Fibroblast of the conjunctiva (primary cell): ENCODE results near the gene PRKG1.
"Not testable (repeated sequence)": the region's sequence is repeated elsewhere in the genome, so short reads cannot be mapped to it uniquely, and the experiment has no call there.

ENCODE experiments used
- DNase-seq: peaks from one replicate; pipeline ENCODE4 v3.0.0-alpha.2; 2010; ENCODE audit warnings: low read depth

The PRKG1 gene

GRCh38 chr10:51321980-51322379, 247.7 kb downstream of the PRKG1 start:
- DNase-seq = peak; percentile 9

GRCh38 chr10:51325649-51326048, 251.4 kb downstream of the PRKG1 start:
- DNase-seq = no peak

- no peak for DNase-seq
Observed at GRCh38 chr10:51326174-51326573, 251.9 kb downstream of the PRKG1 start.

GRCh38 chr10:51327432-51327831, 253.1 kb downstream of the PRKG1 start:
- DNase-seq = no peak

GRCh38 chr10:51340366-51340765, 266.1 kb downstream of the PRKG1 start:
- no peak for DNase-seq

GRCh38 chr10:51340845-51341610, 266.7 kb downstream of the PRKG1 start:
- DNase-seq = no peak

- DNase-seq = not testable (repeated sequence)
Observed at GRCh38 chr10:51341745-51342144, 267.5 kb downstream of the PRKG1 start.

- DNase-seq = no peak
Observed at GRCh38 chr10:51342381-51342780, 268.1 kb downstream of the PRKG1 start.

- no peak for DNase-seq
Observed at GRCh38 chr10:51343391-51343790, 269.1 kb downstream of the PRKG1 start.

- no peak for DNase-seq
Observed at GRCh38 chr10:51344371-51344770, 270.1 kb downstream of the PRKG1 start.

GRCh38 chr10:51348622-51349021, 274.3 kb downstream of the PRKG1 start:
- DNase-seq = no peak

GRCh38 chr10:51357170-51357569, 282.9 kb downstream of the PRKG1 start:
- DNase-seq = no peak

GRCh38 chr10:51358227-51358626, 283.9 kb downstream of the PRKG1 start:
- no peak for DNase-seq

GRCh38 chr10:51363415-51363814, 289.1 kb downstream of the PRKG1 start:
- DNase-seq = no peak

GRCh38 chr10:51364674-51365073, 290.4 kb downstream of the PRKG1 start:
- DNase-seq = no peak

GRCh38 chr10:51366044-51366443, 291.8 kb downstream of the PRKG1 start:
- no peak for DNase-seq

GRCh38 chr10:51367127-51367526, 292.8 kb downstream of the PRKG1 start:
- peak; percentile 5 for DNase-seq

GRCh38 chr10:51367694-51368093, 293.4 kb downstream of the PRKG1 start:
- DNase-seq = no peak

GRCh38 chr10:51368943-51369342, 294.7 kb downstream of the PRKG1 start:
- DNase-seq = no peak

GRCh38 chr10:51369903-51370302, 295.6 kb downstream of the PRKG1 start:
- DNase-seq = peak; percentile 57

GRCh38 chr10:51371743-51372142, 297.5 kb downstream of the PRKG1 start:
- peak; percentile 34 for DNase-seq

GRCh38 chr10:51375790-51376189, 301.5 kb downstream of the PRKG1 start:
- DNase-seq = no peak

- no peak for DNase-seq
Observed at GRCh38 chr10:51377070-51377931, 303.0 kb downstream of the PRKG1 start.
